Psoas muscle (tissue), 8 donors: ENCODE results near the gene CCDC88C. TPM values are rescaled to one million over a fixed set of nuclear protein-coding genes. Genes with fewer than 3 reads are reported as not detected.

ENCODE experiments used
- ATAC-seq, 4 donors: fragments of 200-7000 bp; cut with Tn5 transposase; one replicate each; pipeline ENCODE4 v1.9.1; 2020; ENCODE audit warnings: moderate library complexity in 3 of 4, mild to moderate bottlenecking in 2 of 4
- DNase-seq, 2 donors: peaks; one replicate each; pipeline ENCODE4 v3.0.0-alpha.2; 2020
- H3K27ac ChIP-seq: fragments of 200-600 bp; one replicate; pipeline ENCODE4 v1.8.0; 2022
- H3K27me3 ChIP-seq, 3 donors: fragments of 200-600 bp in 1 of 3; one replicate each; pipeline versions ENCODE4 v1.6.1 to v1.8.0; 2013 to 2022; ENCODE audit warnings: low read length in 2 of 3, mild to moderate bottlenecking in 2 of 3, moderate library complexity in 1 of 3; ENCODE audit not compliant: insufficient read depth in 3 of 3
- H3K36me3 ChIP-seq, 2 donors: fragments of 200-600 bp in 1 of 2; one replicate each; pipeline versions ENCODE4 v1.6.1 to v1.8.0; 2013 to 2022; ENCODE audit warnings: low read depth in 1 of 2, mild to moderate bottlenecking in 1 of 2, moderate library complexity in 1 of 2; ENCODE audit not compliant: insufficient read depth in 1 of 2
- H3K4me1 ChIP-seq: fragments of 200-600 bp; one replicate; pipeline ENCODE4 v1.8.0; 2022
- H3K4me3 ChIP-seq: fragments of 200-600 bp; one replicate; pipeline ENCODE4 v1.8.0; 2022; ENCODE audit warnings: mild to moderate bottlenecking
- H3K9me3 ChIP-seq: fragments of 200-600 bp; one replicate; pipeline ENCODE4 v1.8.0; 2022
- CTCF ChIP-seq: fragments of 200-600 bp; IDR thresholded peaks from one replicate; pipeline ENCODE4 v1.8.0; 2022; ENCODE audit warnings: antibody characterized with exemption
- WGBS, 3 donors: extraction: QIAGEN DNeasy Blood & Tissue Kit; methylation state at CpG; one replicate each; pipeline versions ENCODE4 v1.1.6 to v1.1.7; 2013; 5-methylcytosine and 5-hydroxymethylcytosine counted together
- intact Hi-C, 2 donors: fragments of 100-400 bp; cut with DNase I; formaldehyde crosslinking; loops; one replicate each; pipeline versions ENCODE4 v1.11.0 to v1.14.2; 2022
- polyA plus RNA-seq, 3 donors: library from polyadenylated mRNA; stranded (reverse); fragments of 200-250 nt; gene quantifications; one replicate each; pipeline ENCODE4 v1.2.3, GENCODE V29; 2013
- total RNA-seq, 4 donors: library from RNA; stranded (reverse); fragmentation: NEBNext Ultra II Directional in 2 of 4; extraction: Animal tissue kit (Norgen Biotek cat#: 25700) in 2 of 4; gene quantifications; one replicate each; pipeline versions ENCODE4 v1.2.1 to v1.2.4, GENCODE V29; 2021 to 2023
- donor health status: healthy with polysubstance abuse.
- donor health status: DM: no; HTN: no; CAD: no; lungs with moderate emphysema.
- donor health status: Bipolar disorder and iron deficiency.
- donor health status: healthy.
- donor health status: DM: yes; HTN: yes; CAD: no.
- donor health status: DM: no; HTN: no; CAD: no.
- donor health status: DM: no; HTN: no; CAD: no.
- donor health status: DM: yes; HTN: yes; CAD: no.

CCDC88C gene
- total and polyA plus RNA-seq, 7 donors: 0.49 to 3.9 (median 2.4) TPM

- H3K9me3 ChIP-seq: no peaks in the 10 kb centered on the region
- 86 to 92% (median 90%) methylated on average over 9 of the region's 9 CpGs for WGBS, 3 donors
- H3K27ac ChIP-seq: no peak overlapping the region
- peaks cover 0 to 6% (median 3%) of the 10 kb centered on the region in 3 donors for H3K27me3 ChIP-seq
- intact Hi-C loops: no loop called here
- no peak for TF ChIP-seq CTCF
- no peaks in the 10 kb centered on the region for H3K36me3 ChIP-seq
- ATAC-seq (no peak), DNase-seq (no peak)
- H3K4me1 ChIP-seq: no peaks in the 10 kb centered on the region
- H3K4me3 ChIP-seq: no peak overlapping the region
Observed at GRCh38 chr14:91358025-91358319, 59.6 kb downstream of the CCDC88C start.

- intact Hi-C loops: no loop called here
- WGBS, 3 donors: 50 to 82% (median 65%) methylated on average over 21 of the region's 21 CpGs
- peaks cover 0 to 6% (median 3%) of the 10 kb centered on the region in 3 donors for H3K27me3 ChIP-seq
- H3K9me3 ChIP-seq: no peaks in the 10 kb centered on the region
- no peak for ATAC-seq
- H3K36me3 ChIP-seq: no peaks in the 10 kb centered on the region
- no peak overlapping the region for H3K27ac ChIP-seq
- no peak for TF ChIP-seq CTCF
- DNase-seq: no peak
- no peaks in the 10 kb centered on the region for H3K4me1 ChIP-seq
- no peak overlapping the region for H3K4me3 ChIP-seq
Observed at GRCh38 chr14:91357272-91358024, 60.2 kb downstream of the CCDC88C start.

- DNase-seq (no peak), ATAC-seq (no peak)
- H3K9me3 ChIP-seq: no peaks in the 10 kb centered on the region
- WGBS, 3 donors: 78 to 88% (median 79%) methylated on average over 12 of the region's 12 CpGs
- H3K27me3 ChIP-seq: peaks cover 0 to 6% (median 3%) of the 10 kb centered on the region in 3 donors
- no peak overlapping the region for H3K27ac ChIP-seq
- intact Hi-C loops: no loop called here
- TF ChIP-seq CTCF: no peak
- no peaks in the 10 kb centered on the region for H3K36me3 ChIP-seq
- no peak overlapping the region for H3K4me3 ChIP-seq
- no peaks in the 10 kb centered on the region for H3K4me1 ChIP-seq
Observed at GRCh38 chr14:91356181-91356763, 61.3 kb downstream of the CCDC88C start.

GRCh38 chr14:91354979-91355685, 62.5 kb downstream of the CCDC88C start:
- DNase-seq (no peak), ATAC-seq (no peak)
- Histone ChIP-seq H3K36me3 (no peaks in the 10 kb centered on the region), H3K4me3 (no peak overlapping the region), H3K27me3 (peaks cover 0 to 6% (median 3%) of the 10 kb centered on the region in 3 donors), H3K9me3 (no peaks in the 10 kb centered on the region), H3K27ac (no peak overlapping the region), H3K4me1 (no peaks in the 10 kb centered on the region)
- intact Hi-C loops: no loop called here
- WGBS, 3 donors: 84 to 87% (median 85%) methylated on average over 26 to 27 of the region's 27 CpGs
- TF ChIP-seq CTCF: no peak
